ENCODE measurements around the gene LMO1. TPM values are rescaled to one million over a fixed set of nuclear protein-coding genes. Genes with fewer than 3 reads are reported as not detected.

Gene LMO1
- polyA plus RNA-seq, 1 of the 3 experiments (the other 2 are of a cell fraction): 0.12 TPM

DNA sequence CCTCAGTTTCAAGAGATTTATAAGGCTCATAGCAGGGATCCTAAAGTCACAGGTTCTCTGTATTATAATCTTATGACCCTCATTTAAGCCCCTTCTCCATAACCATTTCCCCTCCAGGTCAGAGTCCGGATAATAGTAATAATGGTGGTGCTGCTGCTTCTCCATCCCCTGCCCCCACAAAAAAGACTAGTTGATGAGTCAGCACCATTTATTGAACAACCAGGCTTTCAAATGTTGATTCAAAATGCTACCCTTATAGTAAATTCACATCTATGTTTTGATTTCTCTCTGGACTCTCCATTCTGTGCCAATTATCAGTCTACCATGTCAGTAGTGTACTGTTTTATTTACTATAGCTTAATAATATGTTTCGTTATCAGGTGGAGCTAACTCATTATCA, 77.2 kb downstream of the LMO1 start:
- H3K79me2 ChIP-seq (ENCODE audit: insufficient read depth): no peaks in the 10 kb centered on the region
- no peaks in the 10 kb centered on the region for H3F3A ChIP-seq (replicated peaks; ENCODE audit: insufficient read depth)
- no peaks in the 10 kb centered on the region for H3K9me3 ChIP-seq
- CTCF ChIA-PET: interaction anchor here (0.6 to 0.7 kb wide), 2 partner anchors 75 to 466 kb away, joined by 3 to 4 read pairs; no protein-coding TSS in a partner anchor
- POLR2A ChIA-PET: no interaction called here
- no peak overlapping the region for H2AFZ ChIP-seq (ENCODE audit: low read depth)
- no peak overlapping the region for H3K4me3 ChIP-seq (ENCODE audit: low read depth in 2 of 2, low read length in 1 of 2)
- H3K4me2 ChIP-seq: no peak overlapping the region
- H3K27me3 ChIP-seq (ENCODE audit: insufficient read depth): no peaks in the 10 kb centered on the region
- TF ChIP-seq, protein P1, sequence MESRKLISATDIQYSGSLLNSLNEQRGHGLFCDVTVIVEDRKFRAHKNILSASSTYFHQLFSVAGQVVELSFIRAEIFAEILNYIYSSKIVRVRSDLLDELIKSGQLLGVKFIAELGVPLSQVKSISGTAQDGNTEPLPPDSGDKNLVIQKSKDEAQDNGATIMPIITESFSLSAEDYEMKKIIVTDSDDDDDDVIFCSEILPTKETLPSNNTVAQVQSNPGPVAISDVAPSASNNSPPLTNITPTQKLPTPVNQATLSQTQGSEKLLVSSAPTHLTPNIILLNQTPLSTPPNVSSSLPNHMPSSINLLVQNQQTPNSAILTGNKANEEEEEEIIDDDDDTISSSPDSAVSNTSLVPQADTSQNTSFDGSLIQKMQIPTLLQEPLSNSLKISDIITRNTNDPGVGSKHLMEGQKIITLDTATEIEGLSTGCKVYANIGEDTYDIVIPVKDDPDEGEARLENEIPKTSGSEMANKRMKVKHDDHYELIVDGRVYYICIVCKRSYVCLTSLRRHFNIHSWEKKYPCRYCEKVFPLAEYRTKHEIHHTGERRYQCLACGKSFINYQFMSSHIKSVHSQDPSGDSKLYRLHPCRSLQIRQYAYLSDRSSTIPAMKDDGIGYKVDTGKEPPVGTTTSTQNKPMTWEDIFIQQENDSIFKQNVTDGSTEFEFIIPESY (IDR thresholded peaks at IDR 0.05; ENCODE audit: borderline replicate concordance, low read depth): no peak
- no peak for DNase-seq
- H4K20me1 ChIP-seq (ENCODE audit: insufficient read depth): no peaks in the 10 kb centered on the region
- H3K36me3 ChIP-seq (replicated peaks in 1 of 2; ENCODE audit: control insufficient read depth in 1 of 2, insufficient read depth in 2 of 2, low read length in 1 of 2): no peaks in the 10 kb centered on the region
- 58% methylated on average over 2 of the region's 2 CpGs for WGBS (ENCODE audit: low lambda C conversion rate)
- no peaks in the 10 kb centered on the region for H3K9me2 ChIP-seq
- H3K9ac ChIP-seq: no peak overlapping the region
- H3K27ac ChIP-seq (ENCODE audit: low read depth in 2 of 2, low read length in 1 of 2): no peak overlapping the region
- H3K4me1 ChIP-seq (ENCODE audit: control insufficient read depth in 1 of 2, insufficient read depth in 2 of 2, low read depth in 1 of 2, low read length in 1 of 2): no peaks in the 10 kb centered on the region

DNA sequence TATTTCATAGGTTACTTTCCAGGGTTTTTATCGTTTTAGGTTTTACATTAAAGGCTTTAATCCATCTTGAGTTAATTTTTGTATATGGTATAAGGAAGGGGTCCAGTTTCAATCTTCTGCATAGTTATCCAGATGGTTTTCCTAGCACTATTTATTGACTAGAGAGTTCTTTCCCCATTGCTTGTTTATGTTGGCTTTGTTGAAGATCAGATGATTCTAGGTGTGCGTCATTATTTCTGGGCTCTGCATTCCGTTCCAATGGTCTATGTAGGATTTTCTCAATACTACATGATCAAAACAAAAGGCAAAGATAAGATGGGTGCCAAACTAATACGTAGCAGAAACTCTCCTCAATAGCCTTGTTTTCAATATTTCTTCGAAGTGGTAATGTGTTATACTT, 80.6 kb downstream of the LMO1 start:
- ChIA-PET CTCF (interaction anchor here (0.6 to 1.3 kb wide), 3 partner anchors 37 to 375 kb away, joined by 3 read pairs; partner anchors contain the start of gene LMO1), POLR2A (no interaction called here)
- H3K9me2 ChIP-seq: no peaks in the 10 kb centered on the region
- H3K4me2 ChIP-seq: no peak overlapping the region
- no peaks in the 10 kb centered on the region for H3K9me3 ChIP-seq
- H3K79me2 ChIP-seq (ENCODE audit: insufficient read depth): no peaks in the 10 kb centered on the region
- H3K4me3 ChIP-seq (ENCODE audit: low read depth in 2 of 2, low read length in 1 of 2): no peak overlapping the region
- no peaks in the 10 kb centered on the region for H3K27me3 ChIP-seq (ENCODE audit: insufficient read depth)
- no peaks in the 10 kb centered on the region for H3K36me3 ChIP-seq (replicated peaks in 1 of 2; ENCODE audit: control insufficient read depth in 1 of 2, insufficient read depth in 2 of 2, low read length in 1 of 2)
- H3K27ac ChIP-seq (ENCODE audit: low read depth in 2 of 2, low read length in 1 of 2): no peak overlapping the region
- TF ChIP-seq FOXJ3 (CRISPR knock-in tag; IDR thresholded peaks at IDR 0.05) (no peak), TEAD4 (IDR thresholded peaks at IDR 0.05; ENCODE audit: borderline replicate concordance, insufficient read depth) (no peak), CHD2 (IDR thresholded peaks at IDR 0.05; ENCODE audit: low read length, partially characterized antibody) (no peak), EP300 (IDR thresholded peaks at IDR 0.05; ENCODE audit: borderline replicate concordance in 1 of 2, low read depth in 1 of 2, low read length in 1 of 2) (no peak), EZH2phosphoT487 (IDR thresholded peaks at IDR 0.05; ENCODE audit: borderline replicate concordance, low read depth) (no peak), MXI1 (IDR thresholded peaks at IDR 0.05; ENCODE audit: low read depth, low read length) (no peak), NFIC (IDR thresholded peaks at IDR 0.05; ENCODE audit: borderline replicate concordance) (no peak), RCOR1 (IDR thresholded peaks at IDR 0.05; ENCODE audit: low read length) (no peak), FOSL2 (IDR thresholded peaks at IDR 0.05; ENCODE audit: borderline replicate concordance, low read depth) (no peak), TAF1 (IDR thresholded peaks at IDR 0.05; ENCODE audit: borderline replicate concordance, low read depth, low read length) (no peak), FOXM1 (IDR thresholded peaks at IDR 0.05; ENCODE audit: low read depth) (no peak), TCF12 (IDR thresholded peaks at IDR 0.05) (no peak), GATA2 (CRISPR knock-in tag; IDR thresholded peaks at IDR 0.05) (no peak), NRF1 (IDR thresholded peaks at IDR 0.05; ENCODE audit: low read depth, low read length) (no peak)
- TF ChIP-seq, protein P2, sequence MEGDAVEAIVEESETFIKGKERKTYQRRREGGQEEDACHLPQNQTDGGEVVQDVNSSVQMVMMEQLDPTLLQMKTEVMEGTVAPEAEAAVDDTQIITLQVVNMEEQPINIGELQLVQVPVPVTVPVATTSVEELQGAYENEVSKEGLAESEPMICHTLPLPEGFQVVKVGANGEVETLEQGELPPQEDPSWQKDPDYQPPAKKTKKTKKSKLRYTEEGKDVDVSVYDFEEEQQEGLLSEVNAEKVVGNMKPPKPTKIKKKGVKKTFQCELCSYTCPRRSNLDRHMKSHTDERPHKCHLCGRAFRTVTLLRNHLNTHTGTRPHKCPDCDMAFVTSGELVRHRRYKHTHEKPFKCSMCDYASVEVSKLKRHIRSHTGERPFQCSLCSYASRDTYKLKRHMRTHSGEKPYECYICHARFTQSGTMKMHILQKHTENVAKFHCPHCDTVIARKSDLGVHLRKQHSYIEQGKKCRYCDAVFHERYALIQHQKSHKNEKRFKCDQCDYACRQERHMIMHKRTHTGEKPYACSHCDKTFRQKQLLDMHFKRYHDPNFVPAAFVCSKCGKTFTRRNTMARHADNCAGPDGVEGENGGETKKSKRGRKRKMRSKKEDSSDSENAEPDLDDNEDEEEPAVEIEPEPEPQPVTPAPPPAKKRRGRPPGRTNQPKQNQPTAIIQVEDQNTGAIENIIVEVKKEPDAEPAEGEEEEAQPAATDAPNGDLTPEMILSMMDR (IDR thresholded peaks at IDR 0.05): no peak
- TF ChIP-seq, protein P3, sequence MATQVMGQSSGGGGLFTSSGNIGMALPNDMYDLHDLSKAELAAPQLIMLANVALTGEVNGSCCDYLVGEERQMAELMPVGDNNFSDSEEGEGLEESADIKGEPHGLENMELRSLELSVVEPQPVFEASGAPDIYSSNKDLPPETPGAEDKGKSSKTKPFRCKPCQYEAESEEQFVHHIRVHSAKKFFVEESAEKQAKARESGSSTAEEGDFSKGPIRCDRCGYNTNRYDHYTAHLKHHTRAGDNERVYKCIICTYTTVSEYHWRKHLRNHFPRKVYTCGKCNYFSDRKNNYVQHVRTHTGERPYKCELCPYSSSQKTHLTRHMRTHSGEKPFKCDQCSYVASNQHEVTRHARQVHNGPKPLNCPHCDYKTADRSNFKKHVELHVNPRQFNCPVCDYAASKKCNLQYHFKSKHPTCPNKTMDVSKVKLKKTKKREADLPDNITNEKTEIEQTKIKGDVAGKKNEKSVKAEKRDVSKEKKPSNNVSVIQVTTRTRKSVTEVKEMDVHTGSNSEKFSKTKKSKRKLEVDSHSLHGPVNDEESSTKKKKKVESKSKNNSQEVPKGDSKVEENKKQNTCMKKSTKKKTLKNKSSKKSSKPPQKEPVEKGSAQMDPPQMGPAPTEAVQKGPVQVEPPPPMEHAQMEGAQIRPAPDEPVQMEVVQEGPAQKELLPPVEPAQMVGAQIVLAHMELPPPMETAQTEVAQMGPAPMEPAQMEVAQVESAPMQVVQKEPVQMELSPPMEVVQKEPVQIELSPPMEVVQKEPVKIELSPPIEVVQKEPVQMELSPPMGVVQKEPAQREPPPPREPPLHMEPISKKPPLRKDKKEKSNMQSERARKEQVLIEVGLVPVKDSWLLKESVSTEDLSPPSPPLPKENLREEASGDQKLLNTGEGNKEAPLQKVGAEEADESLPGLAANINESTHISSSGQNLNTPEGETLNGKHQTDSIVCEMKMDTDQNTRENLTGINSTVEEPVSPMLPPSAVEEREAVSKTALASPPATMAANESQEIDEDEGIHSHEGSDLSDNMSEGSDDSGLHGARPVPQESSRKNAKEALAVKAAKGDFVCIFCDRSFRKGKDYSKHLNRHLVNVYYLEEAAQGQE (IDR thresholded peaks at IDR 0.05; ENCODE audit: low read depth, low read length): no peak
- TF ChIP-seq, protein P4, sequence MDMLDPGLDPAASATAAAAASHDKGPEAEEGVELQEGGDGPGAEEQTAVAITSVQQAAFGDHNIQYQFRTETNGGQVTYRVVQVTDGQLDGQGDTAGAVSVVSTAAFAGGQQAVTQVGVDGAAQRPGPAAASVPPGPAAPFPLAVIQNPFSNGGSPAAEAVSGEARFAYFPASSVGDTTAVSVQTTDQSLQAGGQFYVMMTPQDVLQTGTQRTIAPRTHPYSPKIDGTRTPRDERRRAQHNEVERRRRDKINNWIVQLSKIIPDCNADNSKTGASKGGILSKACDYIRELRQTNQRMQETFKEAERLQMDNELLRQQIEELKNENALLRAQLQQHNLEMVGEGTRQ (IDR thresholded peaks at IDR 0.05; ENCODE audit: borderline replicate concordance, low read depth, low read length): no peak
- TF ChIP-seq, protein P5, sequence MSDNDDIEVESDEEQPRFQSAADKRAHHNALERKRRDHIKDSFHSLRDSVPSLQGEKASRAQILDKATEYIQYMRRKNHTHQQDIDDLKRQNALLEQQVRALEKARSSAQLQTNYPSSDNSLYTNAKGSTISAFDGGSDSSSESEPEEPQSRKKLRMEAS (IDR thresholded peaks at IDR 0.05; ENCODE audit: low read depth): no peak
- H4K20me1 ChIP-seq (ENCODE audit: insufficient read depth): no peaks in the 10 kb centered on the region
- no peak overlapping the region for H3K9ac ChIP-seq
- H3F3A ChIP-seq (replicated peaks; ENCODE audit: insufficient read depth): no peaks in the 10 kb centered on the region
- H2AFZ ChIP-seq (ENCODE audit: low read depth): no peak overlapping the region
- DNase-seq: no peak
- WGBS (ENCODE audit: low lambda C conversion rate): 48% methylated on average over 5 of the region's 5 CpGs
- H3K4me1 ChIP-seq (ENCODE audit: control insufficient read depth in 1 of 2, insufficient read depth in 2 of 2, low read depth in 1 of 2, low read length in 1 of 2): no peaks in the 10 kb centered on the region; a peak in 1 of 4 replicates
